GM12873 (cell line): ENCODE measurements around the gene SETBP1.

Experiments
- CTCF ChIP-seq: IDR thresholded peaks from 2 replicates; pipeline ENCODE4 v1.5.1; 2012; ENCODE audit warnings: low read depth, mild to moderate bottlenecking, moderate library complexity, low read length, control low read depth; ENCODE audit not compliant: insufficient read depth; ENCODE audit errors: missing control alignments

SETBP1 gene

GRCh38 chr18:45090526-45091140, 409.9 kb downstream of the SETBP1 start:
- no peak for TF ChIP-seq CTCF

GRCh38 chr18:45100321-45101105, 419.8 kb downstream of the SETBP1 start:
- TF ChIP-seq CTCF: no peak

GRCh38 chr18:45102126-45102525, 421.4 kb downstream of the SETBP1 start:
- no peak for TF ChIP-seq CTCF

GRCh38 chr18:45102863-45103262, 422.2 kb downstream of the SETBP1 start:
- TF ChIP-seq CTCF: peak; percentile 5

GRCh38 chr18:45103319-45104048, 422.8 kb downstream of the SETBP1 start:
- TF ChIP-seq CTCF: no peak

- no peak for TF ChIP-seq CTCF
These were observed 423.3 kb downstream of the SETBP1 start for GRCh38 chr18:45104049-45104395.

- TF ChIP-seq CTCF: no peak
These were observed 425.7 kb downstream of the SETBP1 start for GRCh38 chr18:45106331-45106774.
